Natural killer cell treated with Interleukin-12 subunit alpha and Interleukin-12 subunit beta and Interleukin-15 and Interleukin-18, amount 100 ng/mL, for 72 hours (primary cell): ENCODE data around the gene TCF7. TPM values are rescaled to one million over a fixed set of nuclear protein-coding genes. Genes with fewer than 3 reads are reported as not detected.
A peak's percentile ranks its signal among the peaks of the same experiment; 100 is the strongest.

Source experiments
- ATAC-seq, 2 donors: fragments of 150-1000 bp; cut with Tn5 transposase in 1 of 2; sonication (Bioruptor Pico), chemical (Tn5 transposase) in 1 of 2; 2 replicates each; pipeline ENCODE4 v1.10.0; 2021
- DNase-seq: peaks from one replicate; pipeline ENCODE4 v3.0.0; 2022; ENCODE audit warnings: low spot score
- H3K27ac Mint-ChIP-seq, 2 donors: 1 replicate in 1 of 2; 2 replicates in 1 of 2; pipeline ENCODE4 v1.8.0; 2022; ENCODE audit warnings: mixed read lengths in 2 of 2, mild to moderate bottlenecking in 1 of 2, moderate library complexity in 1 of 2
- H3K27me3 Mint-ChIP-seq, 2 donors: 1 replicate in 1 of 2; 2 replicates in 1 of 2; pipeline ENCODE4 v1.8.0; 2022; ENCODE audit warnings: mixed read lengths in 2 of 2
- H3K36me3 Mint-ChIP-seq: one replicate; pipeline ENCODE4 v1.8.0; 2022; ENCODE audit warnings: mixed read lengths
- H3K4me1 Mint-ChIP-seq, 2 donors: 1 replicate in 1 of 2; 2 replicates in 1 of 2; pipeline ENCODE4 v1.8.0; 2022; ENCODE audit warnings: low read depth in 2 of 2, mixed read lengths in 2 of 2, mild to moderate bottlenecking in 1 of 2
- H3K4me3 Mint-ChIP-seq: one replicate; pipeline ENCODE4 v1.8.0; 2022; ENCODE audit warnings: mixed read lengths
- H3K9me3 Mint-ChIP-seq: 2 replicates; pipeline ENCODE4 v1.8.0; 2022; ENCODE audit warnings: mixed read lengths
- total RNA-seq, 2 donors: library from RNA; stranded (reverse); gene quantifications; one replicate each; pipeline ENCODE4 v1.2.3, GENCODE V29; 2022

The TCF7 gene
- total RNA-seq, 2 donors from 2014 or later, result 2.6 to 6.1 TPM

DNA sequence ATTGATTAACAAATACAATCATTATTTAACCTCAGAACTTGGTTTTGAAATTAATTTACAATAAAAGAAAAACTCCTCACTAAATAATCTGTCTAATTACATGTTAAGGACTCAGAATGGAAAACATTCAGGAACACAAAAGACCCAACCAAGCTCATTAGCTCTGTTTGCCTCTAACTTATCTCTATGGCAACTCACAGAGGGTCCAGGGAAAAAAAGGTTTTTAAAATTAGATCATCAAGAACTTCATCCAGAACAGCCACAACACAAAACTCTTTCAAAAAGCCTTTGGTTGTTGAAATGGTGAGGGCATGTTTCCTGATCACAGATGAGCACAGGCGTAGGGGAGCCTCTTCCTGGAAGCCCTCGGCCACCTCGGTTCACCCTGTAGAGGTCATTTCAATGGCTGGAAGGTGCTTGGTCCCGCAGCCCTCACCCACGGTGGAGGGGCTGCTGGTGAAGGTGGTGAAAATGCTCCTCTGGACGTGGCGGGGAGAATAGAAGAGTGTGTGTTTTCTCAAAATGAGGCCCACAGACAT, 17.2 kb upstream of the TCF7 start:
- H3K4me3 Mint-ChIP-seq, result no peak overlapping the region
- H3K27me3 Mint-ChIP-seq, result peaks cover 9 to 14% of the 10 kb centered on the region in 2 donors
- no peak overlapping the region for H3K27ac Mint-ChIP-seq
- ATAC-seq (no peak), DNase-seq (no peak)
- H3K9me3 Mint-ChIP-seq, result no peaks in the 10 kb centered on the region
- H3K36me3 Mint-ChIP-seq, result no peaks in the 10 kb centered on the region
- peaks cover 28 to 30% of the 10 kb centered on the region in 2 donors for H3K4me1 Mint-ChIP-seq

GRCh38 chr5:134098690-134099089, 15.8 kb upstream of the TCF7 start:
- Mint-ChIP-seq H3K27me3 (peaks cover 3 to 7% of the 10 kb centered on the region in 2 donors), H3K4me1 (peaks cover 34% of the 10 kb centered on the region in 2 donors), H3K36me3 (no peaks in the 10 kb centered on the region), H3K27ac (peak overlapping the region in 1 of 2 donors; percentile 72), H3K4me3 (no peak overlapping the region), H3K9me3 (no peaks in the 10 kb centered on the region)
- ATAC-seq (no peak), DNase-seq (no peak)

DNA sequence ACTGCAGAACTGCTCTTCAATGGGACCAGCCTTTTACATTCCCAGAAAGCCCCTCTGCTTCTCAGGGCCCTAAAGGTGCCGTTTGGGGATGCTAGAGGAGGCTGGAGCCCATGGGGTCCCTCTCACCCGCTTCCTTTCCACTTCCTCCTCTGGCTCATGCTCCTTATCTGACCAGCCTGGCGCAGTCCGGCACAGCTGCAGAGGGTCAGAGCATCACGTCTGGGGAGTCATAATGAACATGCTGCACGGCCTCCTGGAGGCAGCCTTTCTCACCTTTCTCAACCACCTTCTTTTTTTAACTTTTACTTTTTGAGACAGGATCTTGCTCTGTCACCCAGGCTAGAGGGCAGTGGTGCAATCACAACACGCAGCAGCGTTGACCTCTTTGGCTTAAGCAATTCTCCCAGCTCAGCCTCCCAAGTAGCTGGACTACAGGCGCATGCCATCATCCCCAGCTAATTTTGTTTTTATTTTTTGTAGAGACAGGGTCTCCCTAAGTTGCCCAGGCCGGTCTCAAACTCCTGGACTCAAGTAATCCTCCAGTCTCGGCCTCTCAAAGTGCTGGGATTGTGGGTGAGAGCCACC, 15.1 kb upstream of the TCF7 start:
- Mint-ChIP-seq H3K27ac (peak overlapping the region; percentile 10 to 72), H3K27me3 (peaks cover 3 to 7% of the 10 kb centered on the region in 2 donors), H3K36me3 (no peaks in the 10 kb centered on the region), H3K9me3 (no peaks in the 10 kb centered on the region), H3K4me1 (peaks cover 38% of the 10 kb centered on the region in 2 donors), H3K4me3 (no peak overlapping the region)
- peak; percentile 11 to 43 for ATAC-seq
- DNase-seq, result no peak

DNA sequence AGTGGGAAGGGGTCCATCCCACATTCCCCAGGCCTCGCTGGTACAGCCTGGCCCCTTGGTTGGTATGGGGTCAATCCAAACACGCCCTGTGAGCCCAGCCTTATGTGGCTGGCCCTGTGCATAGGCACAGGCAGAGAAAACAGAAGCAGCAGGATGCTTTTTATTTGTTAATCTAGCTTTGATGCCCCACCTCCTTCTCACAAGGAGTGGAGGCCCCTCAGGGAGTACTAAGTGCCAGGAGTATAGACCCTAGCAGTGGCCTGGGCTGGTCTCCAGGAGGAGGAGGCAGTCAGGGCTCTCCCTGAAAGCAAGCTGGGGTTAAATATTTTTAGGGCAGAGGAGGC, 14.6 kb upstream of the TCF7 start:
- Mint-ChIP-seq H3K36me3 (no peaks in the 10 kb centered on the region), H3K27ac (peak overlapping the region; percentile 10 to 72), H3K4me1 (peaks cover 43% of the 10 kb centered on the region in 2 donors), H3K9me3 (no peaks in the 10 kb centered on the region), H3K27me3 (peaks cover 3 to 7% of the 10 kb centered on the region in 2 donors), H3K4me3 (peak overlapping the region; percentile 19)
- ATAC-seq (no peak), DNase-seq (no peak)

DNA sequence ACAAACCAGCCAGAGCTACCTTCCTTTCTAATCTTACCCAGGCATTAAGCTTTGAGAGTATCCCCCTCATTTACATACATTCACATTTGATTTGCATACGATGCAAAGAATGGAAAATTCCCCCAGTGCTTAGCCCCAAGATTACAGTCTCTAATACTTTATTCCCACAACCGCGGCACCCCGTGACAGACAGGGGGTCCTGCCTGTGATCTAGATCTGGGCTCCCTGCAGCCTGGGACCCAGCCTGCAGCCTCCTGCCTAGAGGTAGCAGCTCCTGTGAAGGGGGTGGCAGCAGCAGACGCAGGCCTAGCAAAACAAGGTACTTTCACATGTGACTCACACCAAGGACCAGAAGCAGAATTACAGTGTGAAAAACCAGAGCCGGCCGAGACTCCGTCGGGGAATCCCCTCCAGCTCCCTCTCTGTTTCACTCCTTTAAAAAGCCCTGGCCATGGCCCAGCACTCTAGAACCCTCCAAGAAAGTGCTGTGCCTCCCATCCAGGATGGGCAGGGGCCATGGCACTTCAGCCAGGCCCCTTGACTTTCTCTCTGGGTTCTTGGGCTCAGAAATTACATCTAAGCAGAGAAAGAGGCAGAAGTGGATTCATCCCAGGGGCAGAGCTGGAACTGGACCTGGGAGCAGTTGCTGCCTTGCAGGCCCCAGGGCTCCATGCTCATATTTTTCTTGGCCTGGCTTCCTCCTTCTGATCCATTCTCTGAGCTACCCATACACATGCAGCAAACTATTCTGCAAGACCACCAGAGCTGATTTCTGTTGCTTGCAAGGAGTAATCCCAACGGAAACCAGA, 14.0 kb upstream of the TCF7 start:
- Mint-ChIP-seq H3K4me1 (peaks cover 49% of the 10 kb centered on the region in 2 donors), H3K27ac (peak overlapping the region; percentile 10 to 72), H3K27me3 (peaks cover 3 to 7% of the 10 kb centered on the region in 2 donors), H3K9me3 (no peaks in the 10 kb centered on the region), H3K4me3 (peak overlapping the region; percentile 19), H3K36me3 (no peaks in the 10 kb centered on the region)
- peak; percentile 93 for DNase-seq
- ATAC-seq, result peak; percentile 93 to 95

DNA sequence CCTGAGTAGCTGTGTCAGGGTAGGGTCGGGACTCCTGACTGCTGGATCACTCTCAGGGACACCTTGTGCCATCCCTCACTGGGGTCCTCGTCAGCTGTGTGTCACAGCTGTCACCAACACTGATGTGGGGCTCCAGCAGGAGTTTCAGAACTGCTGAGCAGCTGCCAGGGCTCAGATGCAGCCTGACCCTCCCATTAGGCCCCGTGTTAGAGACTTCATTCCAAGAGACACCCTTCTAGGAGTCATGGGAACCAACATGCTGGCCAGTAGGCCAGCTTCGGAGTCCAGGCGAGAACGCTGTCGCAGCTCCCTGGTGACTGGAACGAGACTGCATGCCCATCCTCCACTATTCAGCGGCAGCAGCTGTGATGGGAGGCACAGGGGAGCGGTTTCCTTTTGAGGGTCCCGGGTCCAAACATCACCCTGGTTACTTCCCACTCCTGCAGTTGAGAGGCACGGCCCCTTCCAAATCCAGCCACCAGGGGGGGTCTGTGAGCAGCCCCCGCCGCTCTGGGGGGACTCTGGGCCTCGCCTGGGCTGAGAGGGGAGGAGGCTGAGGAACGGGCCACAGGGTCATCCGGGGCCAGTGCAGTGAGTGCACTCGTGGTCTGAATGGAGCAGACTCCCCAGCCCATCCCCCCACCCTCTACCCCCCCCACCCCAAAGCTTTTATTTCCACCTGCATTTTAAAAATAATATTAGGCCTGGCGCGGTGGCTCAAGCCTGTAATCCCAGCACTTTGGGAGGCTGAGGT, 12.6 kb upstream of the TCF7 start:
- ATAC-seq (peak; percentile 55 to 64), DNase-seq (peak; percentile 74)
- Mint-ChIP-seq H3K9me3 (no peaks in the 10 kb centered on the region), H3K4me1 (peaks cover 50 to 53% of the 10 kb centered on the region in 2 donors), H3K36me3 (no peaks in the 10 kb centered on the region), H3K27me3 (peaks cover 4 to 7% of the 10 kb centered on the region in 2 donors), H3K4me3 (no peak overlapping the region), H3K27ac (no peak overlapping the region)

DNA sequence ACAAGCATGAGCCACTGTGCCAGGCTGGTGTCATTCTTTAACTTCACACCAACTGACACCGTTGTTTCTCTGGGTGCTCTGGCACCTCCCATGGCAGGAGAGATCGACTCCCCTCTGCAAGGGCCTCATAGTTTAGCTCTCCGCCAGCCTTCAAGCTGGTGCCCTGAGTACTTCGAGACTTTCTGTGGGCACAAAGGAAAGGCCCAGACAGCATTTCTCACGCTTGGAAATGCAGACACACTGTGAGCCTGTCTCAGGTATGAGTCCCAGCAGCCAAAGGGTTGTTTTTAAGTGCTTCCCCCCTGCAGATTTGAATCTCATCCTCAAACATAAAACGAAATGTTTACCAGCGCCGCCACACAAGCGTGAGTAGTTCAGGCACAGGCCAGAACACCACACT, 11.1 kb upstream of the TCF7 start:
- DNase-seq, result no peak
- no peak overlapping the region for H3K4me3 Mint-ChIP-seq

DNA sequence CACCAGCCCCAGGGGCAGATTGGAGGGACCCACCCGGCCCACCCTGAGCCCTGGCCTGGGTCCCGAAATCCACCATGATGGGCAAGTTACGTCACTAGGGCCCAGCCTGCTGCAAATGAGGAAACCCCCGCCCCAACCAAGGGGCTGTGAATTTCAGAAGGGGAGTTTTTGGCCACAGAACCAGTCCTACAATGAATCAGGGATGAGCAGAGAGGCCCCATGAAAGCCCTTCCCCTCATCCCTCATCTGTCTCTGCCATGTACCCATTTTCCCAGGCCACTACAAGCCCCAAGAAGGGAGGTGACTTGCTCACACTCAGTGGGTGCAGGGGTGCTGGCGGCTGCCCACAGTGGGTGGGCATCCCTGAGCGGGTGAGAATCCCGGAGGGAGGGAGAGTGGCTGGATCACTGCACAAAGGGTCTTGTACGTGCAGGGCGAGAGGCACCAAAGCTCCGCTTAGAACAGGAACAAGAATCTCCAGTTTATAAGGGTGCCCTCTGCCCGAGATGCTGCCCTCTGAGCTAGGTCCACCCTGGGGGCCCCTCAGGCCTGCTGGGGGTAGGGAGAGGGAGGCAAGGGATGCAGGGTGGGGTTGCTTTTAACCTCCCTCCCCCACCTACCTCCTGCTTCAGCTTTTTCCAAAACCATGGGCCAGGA, 10.4 kb upstream of the TCF7 start:
- Mint-ChIP-seq H3K4me1 (peaks cover 44 to 60% of the 10 kb centered on the region in 2 donors), H3K9me3 (no peaks in the 10 kb centered on the region), H3K36me3 (no peaks in the 10 kb centered on the region), H3K4me3 (peak overlapping the region; percentile 42), H3K27me3 (peaks cover 0 to 6% of the 10 kb centered on the region in 2 donors), H3K27ac (peak overlapping the region; percentile 60 to 78)
- ATAC-seq, result no peak
- no peak for DNase-seq

More for the DNA sequence above, 11.1 kb upstream of the TCF7 start:
- Mint-ChIP-seq H3K36me3 (no peaks in the 10 kb centered on the region), H3K9me3 (no peaks in the 10 kb centered on the region), H3K27me3 (peaks cover 0 to 6% of the 10 kb centered on the region in 2 donors), H3K27ac (no peak overlapping the region), H3K4me1 (peaks cover 50 to 62% of the 10 kb centered on the region in 2 donors)
- ATAC-seq, result no peak

GRCh38 chr5:134106991-134107701, 7.3 kb upstream of the TCF7 start:
- Mint-ChIP-seq H3K36me3 (no peaks in the 10 kb centered on the region), H3K4me1 (peaks cover 32 to 54% of the 10 kb centered on the region in 2 donors), H3K27me3 (peaks cover 0 to 12% of the 10 kb centered on the region in 2 donors), H3K27ac (peak overlapping the region in 1 of 2 donors; percentile 11), H3K4me3 (no peak overlapping the region), H3K9me3 (no peaks in the 10 kb centered on the region)
- no peak for ATAC-seq
- no peak for DNase-seq

GRCh38 chr5:134107779-134108178, 6.7 kb upstream of the TCF7 start:
- Mint-ChIP-seq H3K4me3 (no peak overlapping the region), H3K27me3 (peaks cover 0 to 15% of the 10 kb centered on the region in 2 donors), H3K9me3 (no peaks in the 10 kb centered on the region), H3K36me3 (no peaks in the 10 kb centered on the region), H3K4me1 (peaks cover 36 to 58% of the 10 kb centered on the region in 2 donors), H3K27ac (peak overlapping the region in 1 of 2 donors; percentile 11)
- no peak for DNase-seq
- peak; percentile 32 to 65 for ATAC-seq

GRCh38 chr5:134110382-134110781, 4.1 kb upstream of the TCF7 start:
- no peak for DNase-seq
- H3K36me3 Mint-ChIP-seq, result no peaks in the 10 kb centered on the region
- ATAC-seq, result no peak
- no peak overlapping the region for H3K4me3 Mint-ChIP-seq
- peaks cover 24 to 46% of the 10 kb centered on the region in 2 donors for H3K4me1 Mint-ChIP-seq
- no peak overlapping the region for H3K27ac Mint-ChIP-seq
- peaks cover 0 to 15% of the 10 kb centered on the region in 2 donors for H3K27me3 Mint-ChIP-seq
- H3K9me3 Mint-ChIP-seq, result no peaks in the 10 kb centered on the region

GRCh38 chr5:134111741-134112647, 2.5 kb upstream of the TCF7 start:
- DNase-seq (no peak), ATAC-seq (peak; percentile 81 to 87)
- H3K27me3 Mint-ChIP-seq, result peaks cover 0 to 15% of the 10 kb centered on the region in 2 donors
- no peaks in the 10 kb centered on the region for H3K36me3 Mint-ChIP-seq
- peak overlapping the region; percentile 9 to 53 for H3K27ac Mint-ChIP-seq
- peak overlapping the region; percentile 6 for H3K4me3 Mint-ChIP-seq
- H3K4me1 Mint-ChIP-seq, result peaks cover 22 to 45% of the 10 kb centered on the region in 2 donors
- no peaks in the 10 kb centered on the region for H3K9me3 Mint-ChIP-seq
